Measurements from ENCODE around the gene RAB17. TPM values are rescaled to one million over a fixed set of nuclear protein-coding genes. Genes with fewer than 3 reads are reported as not detected.

The RAB17 gene
- total RNA-seq, 4 donors from 2014 or later: 0.26 to 4.6 (median 4.0) TPM

DNA sequence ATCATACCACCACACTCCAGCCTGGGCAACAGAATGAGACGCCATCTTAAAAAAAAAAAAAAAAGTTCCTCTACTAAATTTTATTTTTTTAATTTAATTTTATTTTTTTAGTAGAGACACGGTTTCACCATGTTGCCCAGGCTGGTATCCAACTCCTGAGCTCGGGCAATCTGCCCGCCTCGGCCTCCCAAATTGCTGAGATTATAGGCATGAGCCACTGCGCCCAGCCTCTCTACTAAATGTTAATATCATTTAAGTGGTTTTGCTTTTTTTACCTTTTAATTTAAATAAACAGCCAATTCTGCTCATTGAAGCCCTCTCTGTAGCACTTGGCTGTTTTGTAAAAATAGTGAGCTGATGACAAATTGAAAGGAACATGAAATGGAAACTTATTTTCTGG is 9.2 kb downstream of the RAB17 start:
- H3K4me3 ChIP-seq: no peak overlapping the region
- no peak for TF ChIP-seq POLR2A (IDR thresholded peaks at IDR 0.05)
- TF ChIP-seq, protein P1, sequence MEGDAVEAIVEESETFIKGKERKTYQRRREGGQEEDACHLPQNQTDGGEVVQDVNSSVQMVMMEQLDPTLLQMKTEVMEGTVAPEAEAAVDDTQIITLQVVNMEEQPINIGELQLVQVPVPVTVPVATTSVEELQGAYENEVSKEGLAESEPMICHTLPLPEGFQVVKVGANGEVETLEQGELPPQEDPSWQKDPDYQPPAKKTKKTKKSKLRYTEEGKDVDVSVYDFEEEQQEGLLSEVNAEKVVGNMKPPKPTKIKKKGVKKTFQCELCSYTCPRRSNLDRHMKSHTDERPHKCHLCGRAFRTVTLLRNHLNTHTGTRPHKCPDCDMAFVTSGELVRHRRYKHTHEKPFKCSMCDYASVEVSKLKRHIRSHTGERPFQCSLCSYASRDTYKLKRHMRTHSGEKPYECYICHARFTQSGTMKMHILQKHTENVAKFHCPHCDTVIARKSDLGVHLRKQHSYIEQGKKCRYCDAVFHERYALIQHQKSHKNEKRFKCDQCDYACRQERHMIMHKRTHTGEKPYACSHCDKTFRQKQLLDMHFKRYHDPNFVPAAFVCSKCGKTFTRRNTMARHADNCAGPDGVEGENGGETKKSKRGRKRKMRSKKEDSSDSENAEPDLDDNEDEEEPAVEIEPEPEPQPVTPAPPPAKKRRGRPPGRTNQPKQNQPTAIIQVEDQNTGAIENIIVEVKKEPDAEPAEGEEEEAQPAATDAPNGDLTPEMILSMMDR (IDR thresholded peaks at IDR 0.05): no peak
- intact Hi-C loops (cut with DNase I; ENCODE audit: low total_unique reads): no loop called here
- no peaks in the 10 kb centered on the region for H3K27me3 ChIP-seq
- DNase-seq: no peak
- no peaks in the 10 kb centered on the region for H3K9me3 ChIP-seq
- H3K36me3 ChIP-seq: no peaks in the 10 kb centered on the region
- no peaks in the 10 kb centered on the region for H3K4me1 ChIP-seq
- H3K27ac ChIP-seq: peak overlapping the region in 1 of 2 donors; percentile 66

GRCh38 chr2:237577956-237578870 is 12.3 kb downstream of the RAB17 start:
- H3K9me3 ChIP-seq: no peaks in the 10 kb centered on the region
- intact Hi-C loops (cut with DNase I; ENCODE audit: low total_unique reads): loop anchor here (10.0 kb wide), 1 partner anchor 453 kb away; no protein-coding TSS in a partner anchor
- H3K4me1 ChIP-seq: peaks cover 0 to 8% of the 10 kb centered on the region in 2 donors
- no peak for TF ChIP-seq POLR2A (IDR thresholded peaks at IDR 0.05)
- TF ChIP-seq, protein P1 (IDR thresholded peaks at IDR 0.05): no peak
- no peak overlapping the region for H3K27ac ChIP-seq
- no peak overlapping the region for H3K4me3 ChIP-seq
- H3K27me3 ChIP-seq: no peaks in the 10 kb centered on the region
- DNase-seq: no peak
- H3K36me3 ChIP-seq: no peaks in the 10 kb centered on the region

DNA sequence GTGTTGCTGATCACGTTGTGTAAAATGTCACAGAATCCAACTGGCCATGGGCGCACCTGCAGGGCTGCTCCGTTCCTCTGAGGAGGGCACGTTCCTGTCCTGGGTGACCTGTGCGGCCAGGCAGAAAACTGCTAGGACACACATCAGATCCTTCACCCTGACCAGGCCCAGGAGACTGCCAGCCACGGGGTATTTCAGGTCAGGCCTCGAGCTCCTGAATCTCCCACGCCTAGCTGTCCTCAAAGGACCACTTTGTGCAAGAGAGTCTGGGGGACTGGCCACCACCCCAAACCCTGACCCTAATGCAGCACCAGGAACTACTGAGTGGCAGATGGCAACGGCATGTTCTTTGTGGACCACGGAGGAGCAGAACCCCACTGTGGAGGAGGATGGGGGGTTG is 13.1 kb downstream of the RAB17 start:
- DNase-seq: no peak
- Histone ChIP-seq H3K4me3 (no peak overlapping the region), H3K27me3 (no peaks in the 10 kb centered on the region), H3K4me1 (peaks cover 0 to 8% of the 10 kb centered on the region in 2 donors), H3K9me3 (no peaks in the 10 kb centered on the region), H3K27ac (no peak overlapping the region), H3K36me3 (no peaks in the 10 kb centered on the region)
- intact Hi-C loops (cut with DNase I; ENCODE audit: low total_unique reads): loop anchor here (10.0 kb wide), 1 partner anchor 453 kb away; no protein-coding TSS in a partner anchor
- TF ChIP-seq, protein P1 (IDR thresholded peaks at IDR 0.05): no peak
- no peak for TF ChIP-seq POLR2A (IDR thresholded peaks at IDR 0.05)

DNA sequence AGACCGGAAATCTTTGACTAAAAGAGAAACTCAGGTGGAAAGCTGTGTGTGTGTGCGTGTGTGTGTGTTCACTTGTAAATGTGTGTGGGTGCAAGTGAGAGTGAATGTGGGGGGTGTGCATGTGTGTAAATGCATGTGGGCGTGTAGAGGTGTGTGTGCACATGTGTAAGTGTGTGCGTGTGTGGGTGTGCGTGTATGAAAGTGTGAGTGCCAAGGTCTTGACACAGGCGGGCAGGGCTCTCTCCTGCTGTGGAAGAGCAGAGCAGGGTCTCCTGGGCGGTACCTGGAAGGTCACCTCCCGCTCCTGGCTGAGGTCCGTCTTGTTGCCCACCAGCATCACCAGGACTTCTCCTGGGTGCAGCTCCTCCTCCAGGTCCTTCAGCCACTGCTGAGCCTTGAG is 13.6 kb downstream of the RAB17 start:
- intact Hi-C loops (cut with DNase I; ENCODE audit: low total_unique reads): loop anchor here (10.0 kb wide), 1 partner anchor 452 kb away; no protein-coding TSS in a partner anchor
- peaks cover 0 to 8% of the 10 kb centered on the region in 2 donors for H3K4me1 ChIP-seq
- no peaks in the 10 kb centered on the region for H3K36me3 ChIP-seq
- TF ChIP-seq, protein P1 (IDR thresholded peaks at IDR 0.05): no peak
- TF ChIP-seq POLR2A (IDR thresholded peaks at IDR 0.05): no peak
- DNase-seq: no peak
- no peak overlapping the region for H3K4me3 ChIP-seq
- no peaks in the 10 kb centered on the region for H3K9me3 ChIP-seq
- no peak overlapping the region for H3K27ac ChIP-seq
- no peaks in the 10 kb centered on the region for H3K27me3 ChIP-seq

Measured in uterus (tissue), 4 donors.